Panc1 (cell line): ENCODE results near the gene LIPF.

Experiments used
- POLR2AphosphoS5 ChIP-seq: IDR thresholded peaks from 2 replicates; pipeline ENCODE4 v1.6.1; 2012; ENCODE audit warnings: mild to moderate bottlenecking, low read depth, low read length, moderate library complexity
- TF ChIP-seq, protein P1 (sequence below), 2 experiments: IDR thresholded peaks; 2 replicates each; pipeline ENCODE4 v1.6.1; 2011 to 2012; ENCODE audit warnings: low read depth in 2 of 2, control low read depth in 1 of 2, low read length in 1 of 2, mild to moderate bottlenecking in 1 of 2, moderate library complexity in 1 of 2; ENCODE audit not compliant: insufficient read depth in 1 of 2
- TF ChIP-seq, protein P2 (sequence below): fragments of 450-650 bp; IDR thresholded peaks from 2 replicates; pipeline ENCODE4 v1.5.1; 2017; ENCODE audit warnings: mild to moderate bottlenecking

DNA sequence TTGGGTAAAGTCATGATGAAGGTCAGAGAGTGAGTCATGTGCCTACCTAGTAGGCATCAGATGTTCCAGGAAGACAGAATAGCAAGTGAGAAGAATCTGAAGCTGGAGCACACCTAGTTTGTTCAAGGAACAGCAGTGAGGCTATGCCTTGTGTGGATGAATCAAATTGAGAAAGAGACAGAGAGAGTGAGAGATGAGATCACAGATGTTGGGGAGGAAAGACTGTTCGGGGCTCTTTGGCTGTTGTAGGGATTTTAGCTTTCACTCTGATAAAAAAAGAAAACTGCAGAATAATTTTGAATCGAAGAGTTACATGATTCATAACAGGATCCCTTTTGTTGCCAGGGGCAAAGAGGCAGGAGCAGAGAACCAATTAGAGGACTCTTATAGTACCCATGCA is 6.3 kb downstream of the LIPF start:
- TF ChIP-seq, protein P1, sequence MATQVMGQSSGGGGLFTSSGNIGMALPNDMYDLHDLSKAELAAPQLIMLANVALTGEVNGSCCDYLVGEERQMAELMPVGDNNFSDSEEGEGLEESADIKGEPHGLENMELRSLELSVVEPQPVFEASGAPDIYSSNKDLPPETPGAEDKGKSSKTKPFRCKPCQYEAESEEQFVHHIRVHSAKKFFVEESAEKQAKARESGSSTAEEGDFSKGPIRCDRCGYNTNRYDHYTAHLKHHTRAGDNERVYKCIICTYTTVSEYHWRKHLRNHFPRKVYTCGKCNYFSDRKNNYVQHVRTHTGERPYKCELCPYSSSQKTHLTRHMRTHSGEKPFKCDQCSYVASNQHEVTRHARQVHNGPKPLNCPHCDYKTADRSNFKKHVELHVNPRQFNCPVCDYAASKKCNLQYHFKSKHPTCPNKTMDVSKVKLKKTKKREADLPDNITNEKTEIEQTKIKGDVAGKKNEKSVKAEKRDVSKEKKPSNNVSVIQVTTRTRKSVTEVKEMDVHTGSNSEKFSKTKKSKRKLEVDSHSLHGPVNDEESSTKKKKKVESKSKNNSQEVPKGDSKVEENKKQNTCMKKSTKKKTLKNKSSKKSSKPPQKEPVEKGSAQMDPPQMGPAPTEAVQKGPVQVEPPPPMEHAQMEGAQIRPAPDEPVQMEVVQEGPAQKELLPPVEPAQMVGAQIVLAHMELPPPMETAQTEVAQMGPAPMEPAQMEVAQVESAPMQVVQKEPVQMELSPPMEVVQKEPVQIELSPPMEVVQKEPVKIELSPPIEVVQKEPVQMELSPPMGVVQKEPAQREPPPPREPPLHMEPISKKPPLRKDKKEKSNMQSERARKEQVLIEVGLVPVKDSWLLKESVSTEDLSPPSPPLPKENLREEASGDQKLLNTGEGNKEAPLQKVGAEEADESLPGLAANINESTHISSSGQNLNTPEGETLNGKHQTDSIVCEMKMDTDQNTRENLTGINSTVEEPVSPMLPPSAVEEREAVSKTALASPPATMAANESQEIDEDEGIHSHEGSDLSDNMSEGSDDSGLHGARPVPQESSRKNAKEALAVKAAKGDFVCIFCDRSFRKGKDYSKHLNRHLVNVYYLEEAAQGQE (IDR thresholded peaks at IDR 0.05; ENCODE audit: insufficient read depth in 1 of 2, low read depth in 2 of 2, low read length in 1 of 2): no peak
- TF ChIP-seq, protein P2, sequence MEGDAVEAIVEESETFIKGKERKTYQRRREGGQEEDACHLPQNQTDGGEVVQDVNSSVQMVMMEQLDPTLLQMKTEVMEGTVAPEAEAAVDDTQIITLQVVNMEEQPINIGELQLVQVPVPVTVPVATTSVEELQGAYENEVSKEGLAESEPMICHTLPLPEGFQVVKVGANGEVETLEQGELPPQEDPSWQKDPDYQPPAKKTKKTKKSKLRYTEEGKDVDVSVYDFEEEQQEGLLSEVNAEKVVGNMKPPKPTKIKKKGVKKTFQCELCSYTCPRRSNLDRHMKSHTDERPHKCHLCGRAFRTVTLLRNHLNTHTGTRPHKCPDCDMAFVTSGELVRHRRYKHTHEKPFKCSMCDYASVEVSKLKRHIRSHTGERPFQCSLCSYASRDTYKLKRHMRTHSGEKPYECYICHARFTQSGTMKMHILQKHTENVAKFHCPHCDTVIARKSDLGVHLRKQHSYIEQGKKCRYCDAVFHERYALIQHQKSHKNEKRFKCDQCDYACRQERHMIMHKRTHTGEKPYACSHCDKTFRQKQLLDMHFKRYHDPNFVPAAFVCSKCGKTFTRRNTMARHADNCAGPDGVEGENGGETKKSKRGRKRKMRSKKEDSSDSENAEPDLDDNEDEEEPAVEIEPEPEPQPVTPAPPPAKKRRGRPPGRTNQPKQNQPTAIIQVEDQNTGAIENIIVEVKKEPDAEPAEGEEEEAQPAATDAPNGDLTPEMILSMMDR: no peak
- TF ChIP-seq POLR2AphosphoS5: no peak
